Measurements from ENCODE around the gene PTPRK. TPM values are rescaled to one million over a fixed set of nuclear protein-coding genes. Genes with fewer than 3 reads are reported as not detected.

The PTPRK gene
- total RNA-seq, 1 experiment from 2014 or later, result 31.9 TPM

- Histone ChIP-seq H3K4me3 (no peak overlapping the region), H3K9me3 (replicated peaks) (no peaks in the 10 kb centered on the region), H3K36me3 (no peaks in the 10 kb centered on the region), H3K27ac (no peak overlapping the region), H3K27me3 (replicated peaks) (0 out of 2 replicates have a peak, but pooled peaks cover 3% of the 10 kb centered on the region), H3K4me1 (replicated peaks) (no peaks in the 10 kb centered on the region; the same call in 1 of the 2 replicates)
- DNase-seq (ENCODE audit: low read depth in 1 of 2, low spot score in 2 of 2), result no peak
Measured at GRCh38 chr6:128068119-128068479, 452.3 kb downstream of the PTPRK start.

GRCh38 chr6:128067446-128068118 is 452.8 kb downstream of the PTPRK start:
- no peaks in the 10 kb centered on the region for H3K9me3 ChIP-seq (replicated peaks)
- DNase-seq (ENCODE audit: low read depth in 1 of 2, low spot score in 2 of 2), result no peak
- 0 out of 2 replicates have a peak, but pooled peaks cover 3% of the 10 kb centered on the region for H3K27me3 ChIP-seq (replicated peaks)
- H3K27ac ChIP-seq, result no peak overlapping the region
- no peaks in the 10 kb centered on the region for H3K36me3 ChIP-seq
- no peak overlapping the region for H3K4me3 ChIP-seq
- no peaks in the 10 kb centered on the region; the same call in 1 of the 2 replicates for H3K4me1 ChIP-seq (replicated peaks)

GRCh38 chr6:128065072-128065471 is 455.3 kb downstream of the PTPRK start:
- no peaks in the 10 kb centered on the region for H3K36me3 ChIP-seq
- no peaks in the 10 kb centered on the region for H3K9me3 ChIP-seq (replicated peaks)
- no peak overlapping the region for H3K4me3 ChIP-seq
- DNase-seq (ENCODE audit: low read depth in 1 of 2, low spot score in 2 of 2), result no peak
- H3K27ac ChIP-seq, result no peak overlapping the region
- no peaks in the 10 kb centered on the region; the same call in 1 of the 2 replicates for H3K4me1 ChIP-seq (replicated peaks)
- no peaks in the 10 kb centered on the region for H3K27me3 ChIP-seq (replicated peaks)

DNA sequence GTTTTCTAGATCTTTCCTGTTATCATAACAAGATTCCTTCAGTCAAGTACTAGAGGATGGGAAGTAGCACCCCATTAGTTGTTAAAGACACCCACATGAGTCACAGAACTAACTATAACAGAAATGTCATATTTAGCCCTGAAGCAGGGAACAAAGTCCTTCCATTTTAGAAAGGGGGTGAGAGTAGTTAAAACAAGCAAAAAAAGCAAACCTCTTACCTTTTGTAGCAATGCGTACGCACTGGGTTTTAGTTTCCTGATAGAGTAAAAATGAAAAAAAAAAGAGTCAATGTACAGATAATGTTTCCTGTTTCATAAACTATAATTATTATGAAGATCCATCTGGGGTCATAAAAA is 455.9 kb downstream of the PTPRK start:
- H3K27ac ChIP-seq, result no peak overlapping the region
- no peaks in the 10 kb centered on the region; the same call in 1 of the 2 replicates for H3K4me1 ChIP-seq (replicated peaks)
- no peak overlapping the region for H3K4me3 ChIP-seq
- DNase-seq (ENCODE audit: low read depth in 1 of 2, low spot score in 2 of 2), result no peak
- H3K36me3 ChIP-seq, result no peaks in the 10 kb centered on the region
- no peaks in the 10 kb centered on the region for H3K9me3 ChIP-seq (replicated peaks)
- no peaks in the 10 kb centered on the region for H3K27me3 ChIP-seq (replicated peaks)

DNA sequence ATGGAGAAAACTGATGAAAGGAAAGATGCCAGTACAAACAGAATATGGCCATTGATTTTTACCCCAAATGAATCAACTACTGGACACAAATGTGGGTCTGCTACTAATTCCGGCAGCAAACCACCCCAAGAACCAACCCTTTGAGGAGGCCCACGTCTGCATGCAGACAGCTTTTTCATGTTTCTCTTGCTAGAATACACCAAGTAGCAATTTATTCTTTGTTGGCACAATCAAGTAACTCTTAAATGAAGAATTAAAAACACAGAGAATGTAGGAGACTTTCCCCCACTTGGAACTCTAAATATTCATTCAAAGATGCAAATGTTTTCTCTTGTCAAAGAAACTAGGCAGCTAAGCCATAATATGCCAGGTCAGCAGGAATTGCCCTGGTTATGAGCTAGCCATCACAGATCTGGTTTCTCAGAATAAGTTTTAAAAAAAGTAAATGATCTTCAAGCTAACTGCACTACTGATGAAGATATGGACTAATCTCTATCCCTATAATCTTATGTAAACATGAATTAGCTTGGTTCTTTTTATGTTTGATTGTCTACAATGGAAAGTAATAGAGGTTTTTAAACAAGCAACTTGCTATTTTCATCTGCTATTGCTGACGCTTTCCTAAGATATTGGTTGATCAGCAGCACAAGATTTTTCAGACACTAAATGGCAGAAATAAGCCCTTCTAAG is 456.4 kb downstream of the PTPRK start:
- no peak for DNase-seq (ENCODE audit: low read depth in 1 of 2, low spot score in 2 of 2)
- Histone ChIP-seq H3K36me3 (no peaks in the 10 kb centered on the region), H3K27ac (no peak overlapping the region), H3K27me3 (replicated peaks) (no peaks in the 10 kb centered on the region), H3K4me1 (replicated peaks) (no peaks in the 10 kb centered on the region; the same call in 1 of the 2 replicates), H3K4me3 (no peak overlapping the region), H3K9me3 (replicated peaks) (no peaks in the 10 kb centered on the region)

- no peaks in the 10 kb centered on the region for H3K27me3 ChIP-seq (replicated peaks)
- H3K4me1 ChIP-seq (replicated peaks), result no peaks in the 10 kb centered on the region; the same call in 1 of the 2 replicates
- H3K36me3 ChIP-seq, result peaks cover 2% of the 10 kb centered on the region; the same call in 1 of the 2 replicates
- no peak overlapping the region for H3K4me3 ChIP-seq
- no peak overlapping the region for H3K27ac ChIP-seq
- DNase-seq (ENCODE audit: low read depth in 1 of 2, low spot score in 2 of 2), result no peak
- no peaks in the 10 kb centered on the region for H3K9me3 ChIP-seq (replicated peaks)
Measured at GRCh38 chr6:128062882-128063603, 457.4 kb downstream of the PTPRK start.

- no peaks in the 10 kb centered on the region for H3K9me3 ChIP-seq (replicated peaks)
- no peaks in the 10 kb centered on the region for H3K27me3 ChIP-seq (replicated peaks)
- H3K36me3 ChIP-seq, result peaks cover 4% of the 10 kb centered on the region; the same call in 1 of the 2 replicates
- H3K4me3 ChIP-seq, result no peak overlapping the region
- H3K4me1 ChIP-seq (replicated peaks), result no peaks in the 10 kb centered on the region
- no peak for DNase-seq (ENCODE audit: low read depth in 1 of 2, low spot score in 2 of 2)
- no peak overlapping the region for H3K27ac ChIP-seq
Measured at GRCh38 chr6:128057946-128058345, 462.5 kb downstream of the PTPRK start.

DNA sequence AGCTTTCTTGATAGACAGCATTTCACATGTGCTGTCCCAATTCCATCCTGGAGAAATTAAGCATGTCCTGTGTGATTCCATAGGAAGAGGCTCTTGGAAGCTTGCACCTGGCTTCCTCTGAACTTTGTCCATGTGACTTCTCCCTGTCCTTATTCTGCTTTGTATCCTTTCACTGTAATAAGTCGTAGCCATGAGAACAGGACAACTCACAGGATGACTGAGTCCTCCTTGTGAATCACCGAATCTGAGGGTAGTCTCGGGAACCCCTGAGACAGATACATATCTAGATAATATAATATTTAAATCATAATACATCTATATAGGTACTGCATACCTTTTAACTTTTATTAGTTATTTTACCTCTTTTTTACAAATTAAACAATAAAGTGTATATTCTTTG is 462.9 kb downstream of the PTPRK start:
- Histone ChIP-seq H3K4me3 (no peak overlapping the region), H3K36me3 (peaks cover 4% of the 10 kb centered on the region; the same call in 1 of the 2 replicates), H3K9me3 (replicated peaks) (no peaks in the 10 kb centered on the region), H3K4me1 (replicated peaks) (no peaks in the 10 kb centered on the region), H3K27me3 (replicated peaks) (no peaks in the 10 kb centered on the region), H3K27ac (no peak overlapping the region)
- no peak for DNase-seq (ENCODE audit: low read depth in 1 of 2, low spot score in 2 of 2)

DNA sequence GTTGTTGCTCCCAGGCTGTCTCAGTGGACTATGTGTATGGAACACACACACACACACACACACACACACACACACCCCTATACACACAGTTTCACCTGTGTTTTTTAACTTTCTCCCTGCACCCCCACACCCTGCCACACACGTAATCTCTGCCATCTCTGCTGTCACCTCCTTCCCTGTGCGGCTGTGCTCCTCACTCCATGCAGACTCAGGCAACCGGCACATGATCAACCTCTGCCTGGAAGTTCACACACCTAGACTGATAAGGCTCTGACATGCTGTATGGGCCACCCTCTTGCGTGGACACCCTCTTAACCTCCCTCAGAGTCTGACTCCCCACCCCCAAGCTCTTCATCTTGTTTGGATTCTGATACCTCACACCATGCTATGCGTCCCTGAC is 467.3 kb downstream of the PTPRK start:
- Histone ChIP-seq H3K4me3 (no peak overlapping the region), H3K27ac (no peak overlapping the region), H3K9me3 (replicated peaks) (no peaks in the 10 kb centered on the region), H3K4me1 (replicated peaks) (no peaks in the 10 kb centered on the region), H3K36me3 (peaks cover 3% of the 10 kb centered on the region; the same call in 1 of the 2 replicates), H3K27me3 (replicated peaks) (no peaks in the 10 kb centered on the region)
- no peak for DNase-seq (ENCODE audit: low read depth in 1 of 2, low spot score in 2 of 2)

- Histone ChIP-seq H3K4me1 (replicated peaks) (no peaks in the 10 kb centered on the region), H3K9me3 (replicated peaks) (no peaks in the 10 kb centered on the region), H3K27ac (no peak overlapping the region), H3K27me3 (replicated peaks) (no peaks in the 10 kb centered on the region), H3K4me3 (no peak overlapping the region), H3K36me3 (no peaks in the 10 kb centered on the region)
- no peak for DNase-seq (ENCODE audit: low read depth in 1 of 2, low spot score in 2 of 2)
Measured at GRCh38 chr6:128047989-128048388, 472.4 kb downstream of the PTPRK start.

GRCh38 chr6:128046033-128046432 is 474.4 kb downstream of the PTPRK start:
- no peaks in the 10 kb centered on the region for H3K36me3 ChIP-seq
- no peak overlapping the region for H3K4me3 ChIP-seq
- no peaks in the 10 kb centered on the region for H3K27me3 ChIP-seq (replicated peaks)
- DNase-seq (ENCODE audit: low read depth in 1 of 2, low spot score in 2 of 2), result no peak
- H3K27ac ChIP-seq, result no peak overlapping the region
- no peaks in the 10 kb centered on the region for H3K9me3 ChIP-seq (replicated peaks)
- no peaks in the 10 kb centered on the region for H3K4me1 ChIP-seq (replicated peaks)

GRCh38 chr6:128039543-128039942 is 480.9 kb downstream of the PTPRK start:
- Histone ChIP-seq H3K4me3 (no peak overlapping the region), H3K36me3 (no peaks in the 10 kb centered on the region), H3K27me3 (replicated peaks) (no peaks in the 10 kb centered on the region), H3K4me1 (replicated peaks) (no peaks in the 10 kb centered on the region), H3K9me3 (replicated peaks) (no peaks in the 10 kb centered on the region), H3K27ac (no peak overlapping the region)
- no peak for DNase-seq (ENCODE audit: low read depth in 1 of 2, low spot score in 2 of 2)

DNA sequence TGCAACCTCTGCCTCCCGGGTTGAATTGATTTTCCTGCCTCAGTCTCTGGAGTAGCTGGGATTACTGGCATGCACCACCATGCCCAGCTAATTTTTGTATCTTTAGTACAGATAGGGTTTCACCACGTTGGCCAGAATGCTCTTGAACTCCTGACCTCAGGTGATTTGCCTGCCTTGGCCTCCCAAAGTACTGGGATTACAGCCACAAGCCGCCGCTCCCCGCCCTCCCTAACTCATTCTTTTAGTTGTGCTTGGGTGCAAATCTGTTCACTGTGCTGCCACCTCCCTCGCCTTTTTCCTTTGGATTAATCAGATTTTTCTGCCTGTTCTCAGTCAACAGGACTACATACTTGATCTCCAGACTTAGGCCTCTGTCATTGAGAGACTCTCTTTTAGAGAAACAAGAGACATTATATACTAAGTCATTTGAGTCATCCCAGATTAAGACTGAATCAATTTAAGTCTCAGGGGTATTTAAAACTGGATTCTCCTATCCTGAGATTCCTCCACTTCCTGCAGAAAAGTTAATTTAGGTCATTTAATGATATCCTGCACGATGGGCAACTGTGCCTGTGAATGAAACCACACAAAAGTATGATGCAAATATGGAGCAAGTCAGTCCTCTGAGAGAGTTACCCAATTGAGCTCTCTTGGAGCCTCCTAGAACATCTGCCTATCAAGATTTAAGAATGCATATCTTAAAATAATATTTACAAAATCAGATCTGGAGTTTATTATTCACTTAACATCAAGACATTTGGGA is 483.4 kb downstream of the PTPRK start:
- Histone ChIP-seq H3K27ac (no peak overlapping the region), H3K27me3 (replicated peaks) (no peaks in the 10 kb centered on the region), H3K4me3 (no peak overlapping the region), H3K4me1 (replicated peaks) (no peaks in the 10 kb centered on the region), H3K9me3 (replicated peaks) (no peaks in the 10 kb centered on the region), H3K36me3 (no peaks in the 10 kb centered on the region)
- no peak for DNase-seq (ENCODE audit: low read depth in 1 of 2, low spot score in 2 of 2)

Data from SJSA1 (cell line).